Measurements from ENCODE around the gene MED17. TPM values are rescaled to one million over a fixed set of nuclear protein-coding genes. Genes with fewer than 3 reads are reported as not detected.

Gene MED17
- total RNA-seq, 2 experiments from 2014 or later, result 23.0 to 33.3 TPM

DNA sequence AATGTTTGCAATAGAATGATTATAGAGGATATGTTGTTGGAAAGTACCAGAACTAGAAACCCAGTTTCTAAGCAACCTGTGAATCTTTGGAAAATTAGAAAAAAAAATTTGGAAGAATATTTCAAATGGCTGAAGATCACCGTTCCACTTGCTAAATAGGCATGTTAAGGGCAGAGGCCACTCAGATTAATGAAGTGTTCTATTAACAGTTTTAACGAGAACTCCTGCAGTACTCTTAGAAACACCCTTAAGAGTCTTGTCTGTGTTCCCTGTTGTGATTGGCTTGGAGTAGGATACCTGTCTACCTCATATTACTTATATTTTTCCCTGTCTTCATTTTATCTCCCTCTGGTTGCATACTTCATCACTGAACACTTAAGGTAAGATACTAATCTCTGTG is 38.0 kb upstream of the MED17 start:
- Histone ChIP-seq H3K27ac (ENCODE audit: low read depth, low read length, poor library complexity, severe bottlenecking) (no peak overlapping the region), H4K20me1 (ENCODE audit: insufficient read depth, low read length) (no peaks in the 10 kb centered on the region), H3K9me2 (ENCODE audit: insufficient read depth, low read length) (no peaks in the 10 kb centered on the region), H2AFZ (ENCODE audit: low read length) (no peak overlapping the region), H3K4me1 (ENCODE audit: insufficient read depth, low read length, poor library complexity, severe bottlenecking) (peaks cover 8% of the 10 kb centered on the region), H3K79me2 (ENCODE audit: insufficient read depth, low read depth, low read length) (peaks cover 24% of the 10 kb centered on the region), H3K36me3 (ENCODE audit: insufficient read depth, low read length) (peaks cover 15% of the 10 kb centered on the region; the same call in 1 of the 2 replicates), H3K4me2 (ENCODE audit: low read length) (no peak overlapping the region), H3K9me3 (ENCODE audit: low read length) (no peaks in the 10 kb centered on the region), H3K4me3 (ENCODE audit: low read depth, low read length, poor library complexity, severe bottlenecking) (no peak overlapping the region)
- no TSS peak for BruUV-seq (replicated peaks)
- no peak for DNase-seq (ENCODE audit: low spot score)
- ChIA-PET POLR2A (no interaction called here), CTCF (ENCODE audit: unreplicated experiment) (no interaction called here)
- no peak for TF ChIP-seq EZH2phosphoT487 (IDR thresholded peaks at IDR 0.05; ENCODE audit: borderline replicate concordance, low read depth, low read length)
- TF ChIP-seq, protein P1, sequence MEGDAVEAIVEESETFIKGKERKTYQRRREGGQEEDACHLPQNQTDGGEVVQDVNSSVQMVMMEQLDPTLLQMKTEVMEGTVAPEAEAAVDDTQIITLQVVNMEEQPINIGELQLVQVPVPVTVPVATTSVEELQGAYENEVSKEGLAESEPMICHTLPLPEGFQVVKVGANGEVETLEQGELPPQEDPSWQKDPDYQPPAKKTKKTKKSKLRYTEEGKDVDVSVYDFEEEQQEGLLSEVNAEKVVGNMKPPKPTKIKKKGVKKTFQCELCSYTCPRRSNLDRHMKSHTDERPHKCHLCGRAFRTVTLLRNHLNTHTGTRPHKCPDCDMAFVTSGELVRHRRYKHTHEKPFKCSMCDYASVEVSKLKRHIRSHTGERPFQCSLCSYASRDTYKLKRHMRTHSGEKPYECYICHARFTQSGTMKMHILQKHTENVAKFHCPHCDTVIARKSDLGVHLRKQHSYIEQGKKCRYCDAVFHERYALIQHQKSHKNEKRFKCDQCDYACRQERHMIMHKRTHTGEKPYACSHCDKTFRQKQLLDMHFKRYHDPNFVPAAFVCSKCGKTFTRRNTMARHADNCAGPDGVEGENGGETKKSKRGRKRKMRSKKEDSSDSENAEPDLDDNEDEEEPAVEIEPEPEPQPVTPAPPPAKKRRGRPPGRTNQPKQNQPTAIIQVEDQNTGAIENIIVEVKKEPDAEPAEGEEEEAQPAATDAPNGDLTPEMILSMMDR (conservative IDR thresholded peaks at IDR 0.05; ENCODE audit: low read length), result no peak
- intact Hi-C loops (cut with micrococcal nuclease; ENCODE audit: unreplicated experiment), result no loop called here

DNA sequence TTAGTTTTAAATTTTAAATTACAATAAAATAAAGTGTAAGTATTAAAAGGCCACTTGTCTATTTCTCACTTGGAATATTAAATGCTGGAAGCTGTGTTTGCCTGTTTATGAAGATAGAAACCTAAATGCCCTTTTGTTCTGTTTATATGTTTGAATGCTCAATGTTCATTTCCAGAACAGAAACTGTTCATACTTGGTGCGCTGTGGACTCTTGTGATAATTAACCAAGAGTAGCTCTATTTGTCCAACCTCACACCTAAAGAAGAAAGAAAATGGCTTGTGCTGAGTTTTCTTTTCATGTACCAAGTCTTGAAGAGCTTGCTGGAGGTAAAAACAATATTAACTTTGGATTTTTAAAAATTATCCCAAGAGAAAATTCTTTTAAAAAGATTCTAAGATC is 37.0 kb upstream of the MED17 start:
- H2AFZ ChIP-seq (ENCODE audit: low read length), result no peak overlapping the region
- H3K36me3 ChIP-seq (ENCODE audit: insufficient read depth, low read length), result peaks cover 14% of the 10 kb centered on the region; the same call in 1 of the 2 replicates
- no peaks in the 10 kb centered on the region for H4K20me1 ChIP-seq (ENCODE audit: insufficient read depth, low read length)
- DNase-seq (ENCODE audit: low spot score), result no peak
- TF ChIP-seq EZH2phosphoT487 (IDR thresholded peaks at IDR 0.05; ENCODE audit: borderline replicate concordance, low read depth, low read length), result no peak
- TF ChIP-seq, protein P1 (conservative IDR thresholded peaks at IDR 0.05; ENCODE audit: low read length), result no peak
- ChIA-PET CTCF (ENCODE audit: unreplicated experiment) (no interaction called here), POLR2A (interaction anchor here (0.6 kb wide), 1 partner anchor 19 kb away, joined by 4 read pairs; no protein-coding TSS in a partner anchor)
- no TSS peak for BruUV-seq (replicated peaks)
- peaks cover 15% of the 10 kb centered on the region for H3K79me2 ChIP-seq (ENCODE audit: insufficient read depth, low read depth, low read length)
- H3K4me2 ChIP-seq (ENCODE audit: low read length), result no peak overlapping the region
- no peak overlapping the region for H3K4me3 ChIP-seq (ENCODE audit: low read depth, low read length, poor library complexity, severe bottlenecking)
- H3K4me1 ChIP-seq (ENCODE audit: insufficient read depth, low read length, poor library complexity, severe bottlenecking), result peaks cover 7% of the 10 kb centered on the region
- H3K9me3 ChIP-seq (ENCODE audit: low read length), result no peaks in the 10 kb centered on the region
- intact Hi-C loops (cut with micrococcal nuclease; ENCODE audit: unreplicated experiment), result no loop called here
- no peaks in the 10 kb centered on the region for H3K9me2 ChIP-seq (ENCODE audit: insufficient read depth, low read length)
- no peak overlapping the region for H3K27ac ChIP-seq (ENCODE audit: low read depth, low read length, poor library complexity, severe bottlenecking)

DNA sequence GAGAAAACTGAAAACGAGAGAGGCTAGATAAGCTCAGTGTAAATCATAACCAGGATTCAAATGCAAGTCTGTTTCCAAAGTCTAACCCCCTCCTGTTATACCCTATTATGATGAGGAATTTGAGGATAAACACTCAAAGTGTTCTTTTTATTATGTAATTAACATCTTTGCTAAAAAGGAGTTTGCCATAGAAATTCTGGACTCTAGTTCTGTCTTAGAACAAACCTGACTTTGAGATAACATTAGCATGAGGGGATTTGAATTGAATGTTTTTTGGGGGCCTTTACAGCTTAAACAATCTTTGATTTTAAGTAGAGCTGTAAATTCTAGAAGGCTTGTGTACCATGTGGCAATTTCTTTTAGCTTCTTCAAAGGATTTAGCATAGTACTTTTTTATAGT is 33.1 kb upstream of the MED17 start:
- POLR2A ChIA-PET, result interaction anchor here (0.6 to 0.7 kb wide), 2 partner anchors 214 to 377 kb away, joined by 4 to 5 read pairs; partner anchors contain the start of gene PANX1
- H3K79me2 ChIP-seq (ENCODE audit: insufficient read depth, low read depth, low read length), result no peaks in the 10 kb centered on the region
- H3K36me3 ChIP-seq (ENCODE audit: insufficient read depth, low read length), result peaks cover 24% of the 10 kb centered on the region
- DNase-seq (ENCODE audit: low spot score), result no peak
- H3K9me3 ChIP-seq (ENCODE audit: low read length), result no peaks in the 10 kb centered on the region
- no peak overlapping the region for H2AFZ ChIP-seq (ENCODE audit: low read length)
- no peak overlapping the region for H3K4me3 ChIP-seq (ENCODE audit: low read depth, low read length, poor library complexity, severe bottlenecking)
- CTCF ChIA-PET (ENCODE audit: unreplicated experiment), result no interaction called here
- H3K27ac ChIP-seq (ENCODE audit: low read depth, low read length, poor library complexity, severe bottlenecking), result no peak overlapping the region
- H3K4me2 ChIP-seq (ENCODE audit: low read length), result no peak overlapping the region
- no peaks in the 10 kb centered on the region for H4K20me1 ChIP-seq (ENCODE audit: insufficient read depth, low read length)
- TF ChIP-seq, protein P1 (conservative IDR thresholded peaks at IDR 0.05; ENCODE audit: low read length), result no peak
- no peak for TF ChIP-seq EZH2phosphoT487 (IDR thresholded peaks at IDR 0.05; ENCODE audit: borderline replicate concordance, low read depth, low read length)
- intact Hi-C loops (cut with micrococcal nuclease; ENCODE audit: unreplicated experiment), result no loop called here
- no peaks in the 10 kb centered on the region for H3K4me1 ChIP-seq (ENCODE audit: insufficient read depth, low read length, poor library complexity, severe bottlenecking)
- H3K9me2 ChIP-seq (ENCODE audit: insufficient read depth, low read length), result no peaks in the 10 kb centered on the region
- no TSS peak for BruUV-seq (replicated peaks)
